RWPE1 (cell line): Measurements from ENCODE around the gene PDSS1.

Source experiments
- CTCF ChIA-PET: fragments of 350-600 bp; sonication (Branson Sonifier 250); formaldehyde crosslinking; extraction: SDS; loops from one replicate; lab custom pipeline; 2021; lab: Yijun Ruan, JAX
- POLR2A ChIA-PET: fragments of 400-600 bp; formaldehyde crosslinking; extraction: SDS; loops from one replicate; lab custom pipeline; 2020; ENCODE audit warnings: antibody characterized with exemption; ENCODE audit not compliant: low non-redundant PET; lab: Yijun Ruan, JAX
- DNase-seq: peaks from one replicate; pipeline ENCODE4 v3.0.0; 2012; ENCODE audit warnings: low spot score
- H3K27ac ChIP-seq: fragments of 450-650 bp; 2 replicates; pipeline ENCODE4 v1.5.1; 2017
- TF ChIP-seq, protein P1 (sequence below): fragments of 450-650 bp; conservative IDR thresholded peaks from 2 replicates; pipeline ENCODE4 v1.5.1; 2017; ENCODE audit warnings: low read depth, mild to moderate bottlenecking

Gene PDSS1

GRCh38 chr10:26723016-26723415, 25.5 kb downstream of the PDSS1 start:
- ChIA-PET CTCF (no interaction called here), POLR2A (interaction anchor here (0.6 kb wide), 1 partner anchor 152 kb away, joined by 3 read pairs; no protein-coding TSS in a partner anchor)
- TF ChIP-seq, protein P1, sequence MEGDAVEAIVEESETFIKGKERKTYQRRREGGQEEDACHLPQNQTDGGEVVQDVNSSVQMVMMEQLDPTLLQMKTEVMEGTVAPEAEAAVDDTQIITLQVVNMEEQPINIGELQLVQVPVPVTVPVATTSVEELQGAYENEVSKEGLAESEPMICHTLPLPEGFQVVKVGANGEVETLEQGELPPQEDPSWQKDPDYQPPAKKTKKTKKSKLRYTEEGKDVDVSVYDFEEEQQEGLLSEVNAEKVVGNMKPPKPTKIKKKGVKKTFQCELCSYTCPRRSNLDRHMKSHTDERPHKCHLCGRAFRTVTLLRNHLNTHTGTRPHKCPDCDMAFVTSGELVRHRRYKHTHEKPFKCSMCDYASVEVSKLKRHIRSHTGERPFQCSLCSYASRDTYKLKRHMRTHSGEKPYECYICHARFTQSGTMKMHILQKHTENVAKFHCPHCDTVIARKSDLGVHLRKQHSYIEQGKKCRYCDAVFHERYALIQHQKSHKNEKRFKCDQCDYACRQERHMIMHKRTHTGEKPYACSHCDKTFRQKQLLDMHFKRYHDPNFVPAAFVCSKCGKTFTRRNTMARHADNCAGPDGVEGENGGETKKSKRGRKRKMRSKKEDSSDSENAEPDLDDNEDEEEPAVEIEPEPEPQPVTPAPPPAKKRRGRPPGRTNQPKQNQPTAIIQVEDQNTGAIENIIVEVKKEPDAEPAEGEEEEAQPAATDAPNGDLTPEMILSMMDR = no peak
- no peak for DNase-seq
- H3K27ac ChIP-seq = no peak overlapping the region

DNA sequence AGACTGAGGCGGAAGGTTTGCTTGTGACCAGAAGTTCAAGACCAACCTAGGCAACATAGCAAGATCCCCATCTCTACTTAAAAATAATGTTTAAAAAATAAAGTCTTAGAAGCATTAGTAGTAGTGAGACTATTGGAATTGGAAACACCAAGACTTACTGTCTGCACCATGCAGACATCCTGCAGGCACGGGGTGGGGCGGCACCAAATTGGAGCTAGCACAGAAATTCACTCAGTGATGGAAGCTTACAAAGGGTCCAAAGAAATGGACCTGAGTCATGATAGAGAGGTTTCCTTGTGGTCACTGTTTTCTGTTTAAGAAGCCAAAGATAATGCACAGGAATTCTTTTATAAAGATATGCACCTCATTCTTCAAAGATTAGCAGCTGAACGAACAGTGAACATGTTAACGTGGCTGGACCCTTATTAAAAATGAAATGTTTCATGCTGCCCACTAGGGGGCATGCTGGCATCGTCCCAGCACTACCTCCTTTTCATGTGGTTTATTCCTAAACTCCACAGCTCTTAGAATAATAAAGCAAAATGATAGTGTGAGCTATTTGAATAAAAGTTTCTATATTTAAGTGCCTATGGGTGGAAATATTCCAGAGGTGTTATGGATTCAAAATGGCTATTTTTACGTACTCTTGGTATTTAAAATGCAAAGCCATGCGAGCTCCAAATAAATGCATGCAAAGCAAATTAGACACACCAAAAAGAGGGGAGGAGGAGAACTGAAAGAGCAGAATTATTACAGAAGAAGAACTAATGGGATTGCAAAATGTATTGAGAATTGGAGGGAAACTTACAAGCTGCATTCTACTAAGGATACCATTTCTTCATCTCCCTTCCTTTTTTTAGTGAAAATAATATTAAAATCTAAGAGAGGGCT, 28.6 kb downstream of the PDSS1 start:
- CTCF ChIA-PET = interaction anchor here (0.6 to 2.1 kb wide), 16 partner anchors 9 to 202 kb away, joined by 3 to 47 read pairs (median 3); partner anchors contain the start of gene ABI1
- POLR2A ChIA-PET = interaction anchor here (0.8 kb wide), 1 partner anchor 29 kb away, joined by 3 read pairs; no protein-coding TSS in a partner anchor
- TF ChIP-seq, protein P1 = peak; percentile 83
- no peak overlapping the region for H3K27ac ChIP-seq
- DNase-seq = peak; percentile 55

DNA sequence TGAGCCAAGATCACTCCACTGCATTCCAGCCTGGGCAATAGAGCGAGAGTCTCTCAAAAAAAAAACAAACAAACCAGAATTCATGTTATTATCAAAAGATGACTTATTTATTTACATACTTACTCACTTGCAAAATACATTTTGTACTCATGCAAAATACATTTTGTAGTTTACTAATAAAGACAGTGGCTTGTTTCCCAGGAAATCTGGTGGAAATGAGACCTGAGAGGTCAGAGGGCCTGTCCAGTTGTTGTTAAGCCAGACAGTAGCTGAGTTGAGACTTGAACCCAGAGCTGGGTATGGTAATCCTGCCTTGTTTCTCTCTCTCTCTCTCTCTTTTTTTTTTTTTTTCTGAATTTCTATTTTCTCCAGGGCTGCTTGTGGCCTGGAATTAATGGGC, 29.5 kb downstream of the PDSS1 start:
- ChIA-PET CTCF (interaction anchor here (0.6 to 2.1 kb wide), 4 partner anchors 9 to 192 kb away, joined by 3 to 47 read pairs (median 5); no protein-coding TSS in a partner anchor), POLR2A (no interaction called here)
- no peak for DNase-seq
- no peak overlapping the region for H3K27ac ChIP-seq
- TF ChIP-seq, protein P1 = no peak

DNA sequence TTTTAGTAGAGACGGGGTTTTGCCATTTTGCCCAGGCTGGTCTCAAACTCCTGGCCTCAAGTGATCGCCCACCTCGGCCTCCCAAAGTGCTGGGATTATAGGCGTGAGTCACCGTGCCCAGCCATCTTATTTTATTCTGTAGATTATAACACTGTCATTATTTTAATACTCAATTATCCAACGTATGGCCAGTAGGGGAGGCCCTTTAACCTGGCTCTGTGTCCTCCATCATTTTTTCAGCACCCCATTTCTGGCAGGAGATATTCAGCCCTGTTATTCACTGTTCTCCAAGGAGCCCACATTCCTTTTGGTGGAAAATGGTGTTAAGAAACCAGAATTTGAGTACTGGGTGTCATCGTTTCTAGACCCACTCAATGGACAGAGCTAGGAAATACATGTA, 31.5 kb downstream of the PDSS1 start:
- TF ChIP-seq, protein P1 = no peak
- POLR2A ChIA-PET = no interaction called here
- H3K27ac ChIP-seq = no peak overlapping the region
- CTCF ChIA-PET = interaction anchor here (0.7 to 0.8 kb wide), 2 partner anchors 52 to 153 kb away, joined by 3 read pairs; no protein-coding TSS in a partner anchor
- DNase-seq = no peak

DNA sequence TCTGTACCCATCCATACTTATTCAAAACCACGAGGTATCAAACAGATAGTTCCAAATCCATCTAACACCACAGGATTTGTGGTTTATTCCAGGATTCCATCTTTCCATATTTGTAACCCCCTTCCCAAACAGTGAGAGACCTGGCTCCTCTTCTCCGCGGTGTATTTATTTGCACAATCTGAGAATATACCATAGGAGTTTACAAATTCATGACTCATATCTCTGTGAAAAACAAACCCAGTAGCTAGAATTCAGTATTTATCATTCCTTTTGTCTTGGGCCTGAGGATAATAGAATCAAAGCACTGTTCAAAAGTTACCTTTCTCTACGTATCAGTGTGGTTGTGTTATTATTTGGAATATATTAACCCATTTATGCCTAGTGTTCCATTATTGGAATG, 31.9 kb downstream of the PDSS1 start:
- DNase-seq = no peak
- no peak overlapping the region for H3K27ac ChIP-seq
- POLR2A ChIA-PET = no interaction called here
- CTCF ChIA-PET = interaction anchor here (0.6 to 0.7 kb wide), 2 partner anchors 52 to 123 kb away, joined by 3 read pairs; no protein-coding TSS in a partner anchor
- TF ChIP-seq, protein P1 = no peak

- ChIA-PET POLR2A (no interaction called here), CTCF (no interaction called here)
- DNase-seq = no peak
- H3K27ac ChIP-seq = no peak overlapping the region
- TF ChIP-seq, protein P1 = no peak
These were observed 33.1 kb downstream of the PDSS1 start for GRCh38 chr10:26730552-26730951.
